ENCODE data around the gene ACAT1.

- no peak for TF ChIP-seq CTCF (conservative IDR thresholded peaks at IDR 0.05)
- TF ChIP-seq ZFX (IDR thresholded peaks at IDR 0.05): no peak
These were observed 7.4 kb downstream of the ACAT1 start for GRCh38 chr11:108128772-108129171.

Measured in C4-2B (cell line).